Panc1 (cell line): ENCODE data around the gene ORM1. TPM values are rescaled to one million over a fixed set of nuclear protein-coding genes. Genes with fewer than 3 reads are reported as not detected.

Experiments
- ATAC-seq: fragments of 200-7000 bp; cut with Tn5 transposase; 2 replicates; pipeline ENCODE4 v1.9.1; 2020; ENCODE audit warnings: mild to moderate bottlenecking, moderate library complexity
- BruUV-seq: library from RNA; stranded (reverse); fragments of 400-500 nt; replicated peaks from 2 replicates; lab custom pipeline; 2021; lab: Mats Ljungman, UMichigan
- CTCF ChIA-PET: fragments of 300-600 bp; sonication (Branson Sonifier 250); formaldehyde crosslinking; loops from one replicate; lab custom pipeline; 2022; ENCODE audit warnings: antibody characterized with exemption; lab: Charles Lee
- POLR2A ChIA-PET: fragments of 300-600 bp; sonication (Branson Sonifier 250); formaldehyde crosslinking; loops from one replicate; lab custom pipeline; 2022; ENCODE audit warnings: antibody characterized with exemption; lab: Charles Lee
- DNase-seq: peaks from one replicate; pipeline ENCODE4 v3.0.0-alpha.2; 2010; ENCODE audit warnings: low read depth, low spot score
- H3K27ac ChIP-seq: 2 replicates; pipeline ENCODE4 v1.5.1; 2011; ENCODE audit warnings: mild to moderate bottlenecking, low read length, inconsistent platforms
- H3K27me3 ChIP-seq: fragments of 200-500 bp; sonication (Bioruptor generic); 2 replicates; pipeline ENCODE4 v1.6.0; 2014; ENCODE audit warnings: low read length, inconsistent platforms; ENCODE audit not compliant: control insufficient read depth, insufficient read depth
- H3K36me3 ChIP-seq: fragments of 200-500 bp; sonication (Bioruptor generic); 2 replicates; pipeline ENCODE4 v1.5.1; 2014; ENCODE audit warnings: inconsistent platforms, mild to moderate bottlenecking, low read length, moderate library complexity; ENCODE audit not compliant: control insufficient read depth, insufficient read depth
- H3K4me1 ChIP-seq: 2 replicates; pipeline ENCODE4 v1.5.1; 2011; ENCODE audit warnings: inconsistent platforms, mild to moderate bottlenecking, low read length, moderate library complexity; ENCODE audit not compliant: control insufficient read depth, insufficient read depth
- H3K4me3 ChIP-seq, 2 experiments: 2 replicates each; pipeline ENCODE4 v1.5.1; 2011 to 2012; ENCODE audit warnings: low read depth in 2 of 2, low read length in 2 of 2, mild to moderate bottlenecking in 2 of 2, inconsistent platforms in 1 of 2, moderate library complexity in 1 of 2
- H3K9me3 ChIP-seq: fragments of 200-500 bp; sonication (Bioruptor generic); 2 replicates; pipeline ENCODE4 v1.5.1; 2014; ENCODE audit warnings: low read depth, mild to moderate bottlenecking, inconsistent platforms, low read length, moderate library complexity; ENCODE audit not compliant: control insufficient read depth, insufficient read depth
- CTCF ChIP-seq: fragments of 450-650 bp; IDR thresholded peaks from 2 replicates; pipeline ENCODE4 v1.5.1; 2017; ENCODE audit warnings: mild to moderate bottlenecking
- POLR2AphosphoS5 ChIP-seq: IDR thresholded peaks from 2 replicates; pipeline ENCODE4 v1.6.1; 2012; ENCODE audit warnings: mild to moderate bottlenecking, low read depth, low read length, moderate library complexity
- SIN3A ChIP-seq: IDR thresholded peaks from 2 replicates; pipeline ENCODE4 v1.6.1; 2012; ENCODE audit warnings: low read depth, mild to moderate bottlenecking, low read length, moderate library complexity, borderline replicate concordance; ENCODE audit not compliant: insufficient read depth
- TCF7L2 ChIP-seq: IDR thresholded peaks from 2 replicates; pipeline ENCODE4 v1.6.1; 2011; ENCODE audit warnings: mild to moderate bottlenecking, low read depth, low read length, inconsistent platforms
- in situ Hi-C: cut with HindIII; loops from 2 replicates; pipeline ENCODE4 v1.10.0; 2016; ENCODE audit warnings: low sequenced_read_pairs, low pct_unique_long_range_greater_than_20kb
- intact Hi-C: fragments of 100-400 bp; cut with micrococcal nuclease; formaldehyde crosslinking; loops from one replicate; pipeline ENCODE4 v1.10.0; 2022; ENCODE audit not compliant: unreplicated experiment
- total RNA-seq: library from RNA; stranded (reverse); gene quantifications from one replicate; pipeline ENCODE4 v1.2.1, GENCODE V29; 2021; ENCODE audit not compliant: unreplicated experiment
- TF ChIP-seq, protein P1 (sequence below), 2 experiments: IDR thresholded peaks; 2 replicates each; pipeline ENCODE4 v1.6.1; 2011 to 2012; ENCODE audit warnings: low read depth in 2 of 2, control low read depth in 1 of 2, low read length in 1 of 2, mild to moderate bottlenecking in 1 of 2, moderate library complexity in 1 of 2; ENCODE audit not compliant: insufficient read depth in 1 of 2

The ORM1 gene
- total RNA-seq, 1 experiment from 2014 or later: 3.5 TPM

DNA sequence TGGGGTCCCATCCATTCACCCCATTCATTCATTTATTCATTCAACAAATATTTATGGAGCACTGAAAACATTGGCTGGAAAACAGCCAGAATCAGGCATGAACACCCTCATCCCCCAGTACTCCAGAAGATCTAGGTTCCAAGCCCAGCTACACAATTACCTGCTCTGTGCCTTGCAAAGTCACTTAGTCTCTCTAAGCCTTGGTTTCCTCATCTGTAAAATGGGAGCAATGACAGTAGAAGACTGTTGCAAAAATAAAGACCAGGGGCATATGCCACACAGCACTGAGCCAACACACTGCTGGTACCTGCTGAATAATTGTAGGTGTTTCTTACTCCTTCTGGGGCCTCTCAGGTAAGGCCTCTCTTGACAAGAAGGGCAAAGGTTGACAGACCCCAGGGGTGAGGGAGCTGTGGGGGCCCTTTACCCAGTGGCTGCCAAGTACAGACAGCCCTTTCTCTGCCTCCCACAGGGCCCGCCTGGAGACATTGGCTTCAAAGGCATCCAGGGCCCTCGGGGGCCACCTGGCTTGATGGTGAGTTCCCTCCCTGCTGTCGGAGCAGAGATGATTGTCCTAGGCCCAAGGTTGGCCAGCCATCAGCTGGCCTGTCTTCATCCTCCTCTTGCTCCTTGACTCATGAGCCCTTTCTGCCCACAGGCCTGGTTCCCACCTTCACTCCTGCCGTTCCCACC lies 22.6 kb upstream of the ORM1 start:
- Histone ChIP-seq H3K4me3 (no peak overlapping the region), H3K4me1 (no peaks in the 10 kb centered on the region), H3K27ac (no peak overlapping the region), H3K27me3 (no peaks in the 10 kb centered on the region), H3K36me3 (no peaks in the 10 kb centered on the region), H3K9me3 (no peaks in the 10 kb centered on the region)
- no TSS peak for BruUV-seq
- ATAC-seq (no peak), DNase-seq (no peak)
- TF ChIP-seq CTCF (no peak), POLR2AphosphoS5 (no peak), TCF7L2 (no peak), SIN3A (no peak)
- TF ChIP-seq, protein P1, sequence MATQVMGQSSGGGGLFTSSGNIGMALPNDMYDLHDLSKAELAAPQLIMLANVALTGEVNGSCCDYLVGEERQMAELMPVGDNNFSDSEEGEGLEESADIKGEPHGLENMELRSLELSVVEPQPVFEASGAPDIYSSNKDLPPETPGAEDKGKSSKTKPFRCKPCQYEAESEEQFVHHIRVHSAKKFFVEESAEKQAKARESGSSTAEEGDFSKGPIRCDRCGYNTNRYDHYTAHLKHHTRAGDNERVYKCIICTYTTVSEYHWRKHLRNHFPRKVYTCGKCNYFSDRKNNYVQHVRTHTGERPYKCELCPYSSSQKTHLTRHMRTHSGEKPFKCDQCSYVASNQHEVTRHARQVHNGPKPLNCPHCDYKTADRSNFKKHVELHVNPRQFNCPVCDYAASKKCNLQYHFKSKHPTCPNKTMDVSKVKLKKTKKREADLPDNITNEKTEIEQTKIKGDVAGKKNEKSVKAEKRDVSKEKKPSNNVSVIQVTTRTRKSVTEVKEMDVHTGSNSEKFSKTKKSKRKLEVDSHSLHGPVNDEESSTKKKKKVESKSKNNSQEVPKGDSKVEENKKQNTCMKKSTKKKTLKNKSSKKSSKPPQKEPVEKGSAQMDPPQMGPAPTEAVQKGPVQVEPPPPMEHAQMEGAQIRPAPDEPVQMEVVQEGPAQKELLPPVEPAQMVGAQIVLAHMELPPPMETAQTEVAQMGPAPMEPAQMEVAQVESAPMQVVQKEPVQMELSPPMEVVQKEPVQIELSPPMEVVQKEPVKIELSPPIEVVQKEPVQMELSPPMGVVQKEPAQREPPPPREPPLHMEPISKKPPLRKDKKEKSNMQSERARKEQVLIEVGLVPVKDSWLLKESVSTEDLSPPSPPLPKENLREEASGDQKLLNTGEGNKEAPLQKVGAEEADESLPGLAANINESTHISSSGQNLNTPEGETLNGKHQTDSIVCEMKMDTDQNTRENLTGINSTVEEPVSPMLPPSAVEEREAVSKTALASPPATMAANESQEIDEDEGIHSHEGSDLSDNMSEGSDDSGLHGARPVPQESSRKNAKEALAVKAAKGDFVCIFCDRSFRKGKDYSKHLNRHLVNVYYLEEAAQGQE (IDR thresholded peaks at IDR 0.05; ENCODE audit: insufficient read depth in 1 of 2, low read depth in 2 of 2, low read length in 1 of 2): no peak
- intact Hi-C loops: loop anchor here (5.0 kb wide), 1 partner anchor 218 kb away; no protein-coding TSS in a partner anchor
- POLR2A ChIA-PET: no interaction called here
- in situ Hi-C loops: no loop called here
- CTCF ChIA-PET: no interaction called here

DNA sequence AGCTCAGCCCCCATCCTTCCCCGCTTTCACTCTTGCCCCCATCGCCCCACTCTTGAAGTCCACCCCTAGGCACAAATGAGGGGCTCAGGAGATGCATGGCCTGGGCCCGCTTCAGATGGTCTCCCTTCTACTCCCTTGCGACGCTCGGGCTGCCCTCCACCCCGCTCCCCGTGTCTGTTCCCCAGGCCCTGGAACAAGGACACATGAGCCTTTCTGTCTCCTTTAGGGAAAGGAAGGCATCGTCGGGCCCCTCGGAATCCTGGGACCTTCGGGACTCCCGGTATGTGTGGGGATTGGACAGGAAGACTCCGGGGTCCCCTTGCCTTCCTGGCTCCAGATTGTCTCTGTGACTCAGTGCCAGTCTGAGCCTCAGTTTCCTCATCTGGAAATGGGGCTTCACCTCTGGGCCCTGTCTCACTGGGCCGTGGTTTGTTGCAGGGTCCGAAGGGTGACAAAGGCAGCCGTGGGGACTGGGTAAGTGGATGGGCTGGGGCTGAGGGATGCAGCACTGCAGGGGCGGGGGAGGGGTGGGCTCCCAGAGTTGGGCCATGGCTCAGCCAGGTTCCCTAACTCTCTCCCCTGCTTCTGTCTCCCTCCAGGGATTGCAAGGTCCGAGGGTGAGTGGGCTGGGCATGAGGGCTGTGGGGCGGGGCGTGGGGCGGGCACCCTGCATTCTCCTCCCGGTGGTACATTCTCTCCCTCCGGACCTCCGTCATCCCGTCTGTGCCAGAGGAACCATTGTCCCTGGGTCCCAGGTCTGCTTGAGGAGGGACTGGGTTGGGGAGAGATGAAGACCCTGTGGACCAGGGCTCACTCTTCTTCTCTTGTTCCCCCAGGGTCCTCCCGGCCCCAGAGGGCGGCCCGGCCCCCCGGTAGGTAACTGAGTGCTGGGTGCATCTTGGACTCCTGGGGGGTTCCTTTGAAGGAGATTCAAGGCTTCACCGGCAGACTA lies 21.8 kb upstream of the ORM1 start:
- POLR2A ChIA-PET: no interaction called here
- H3K27me3 ChIP-seq: no peaks in the 10 kb centered on the region
- H3K4me1 ChIP-seq: no peaks in the 10 kb centered on the region
- BruUV-seq: no TSS peak
- intact Hi-C loops: loop anchor here (5.0 kb wide), 1 partner anchor 219 kb away; no protein-coding TSS in a partner anchor
- in situ Hi-C loops: no loop called here
- H3K9me3 ChIP-seq: no peaks in the 10 kb centered on the region
- TF ChIP-seq CTCF (no peak), SIN3A (no peak), TCF7L2 (no peak), POLR2AphosphoS5 (no peak)
- TF ChIP-seq, protein P1 (IDR thresholded peaks at IDR 0.05; ENCODE audit: insufficient read depth in 1 of 2, low read depth in 2 of 2, low read length in 1 of 2): no peak
- DNase-seq: no peak
- H3K27ac ChIP-seq: no peak overlapping the region
- no peak for ATAC-seq
- no peaks in the 10 kb centered on the region for H3K36me3 ChIP-seq
- H3K4me3 ChIP-seq: no peak overlapping the region
- CTCF ChIA-PET: no interaction called here
